SK-N-SH (cell line): Measurements from ENCODE around the gene RHNO1.

Source experiments
- EZH2phosphoT487 ChIP-seq: fragments of 200-600 bp; sonication (generic); IDR thresholded peaks from 2 replicates; pipeline ENCODE4 v1.6.1; 2017; ENCODE audit warnings: low read depth, mixed run types, mild to moderate bottlenecking, antibody characterized with exemption, moderate library complexity, borderline replicate concordance
- FOXM1 ChIP-seq: IDR thresholded peaks from 2 replicates; pipeline ENCODE4 v1.4.0; 2012; ENCODE audit warnings: low read depth, mild to moderate bottlenecking
- POLR2AphosphoS5 ChIP-seq: IDR thresholded peaks from 2 replicates; pipeline ENCODE4 v1.6.1; 2012; ENCODE audit warnings: low read depth, low read length
- TCF12 ChIP-seq: IDR thresholded peaks from 2 replicates; pipeline ENCODE4 v1.4.0; 2012
- YY1 ChIP-seq: IDR thresholded peaks from 2 replicates; pipeline ENCODE4 v1.4.0; 2012; ENCODE audit warnings: low read depth, mild to moderate bottlenecking
- TF ChIP-seq, protein P1 (sequence below): fragments of 200-600 bp; sonication (generic); IDR thresholded peaks from 2 replicates; pipeline ENCODE4 v1.6.1; 2017; ENCODE audit warnings: antibody characterized with exemption, mild to moderate bottlenecking, moderate library complexity
- TF ChIP-seq, protein P2 (sequence below): IDR thresholded peaks from 2 replicates; pipeline ENCODE4 v1.4.0; 2012; ENCODE audit warnings: low read depth
- TF ChIP-seq, protein P3 (sequence below): fragments of 150-350 bp; IDR thresholded peaks from 2 replicates; pipeline ENCODE4 v1.6.1; 2017; ENCODE audit warnings: antibody characterized with exemption, low read length, low read depth, borderline replicate concordance
- TF ChIP-seq, protein P4 (sequence below): IDR thresholded peaks from 2 replicates; pipeline ENCODE4; 2012
- TF ChIP-seq, protein P5 (sequence below): IDR thresholded peaks from 2 replicates; pipeline ENCODE4 v1.6.1; 2012; ENCODE audit warnings: mild to moderate bottlenecking, low read depth, low read length, moderate library complexity

DNA sequence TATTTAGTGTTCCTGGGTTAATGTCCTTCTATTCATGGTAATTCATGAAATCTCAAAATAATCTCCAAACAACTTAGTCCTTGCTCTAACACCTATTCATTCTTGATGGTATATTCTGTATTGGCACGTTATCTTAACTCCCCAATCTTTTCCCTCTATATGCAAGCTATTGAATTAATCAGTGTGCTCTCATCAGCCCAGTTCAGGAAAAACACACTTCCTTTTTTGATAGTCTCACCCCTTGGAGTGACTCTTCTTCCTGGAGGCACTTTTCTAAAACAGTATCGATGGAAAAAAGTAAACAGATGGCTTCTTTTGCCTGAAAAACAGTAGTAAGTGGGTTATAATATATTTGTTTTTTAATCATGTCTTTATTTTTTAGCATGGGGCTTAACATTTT lies 42.2 kb downstream of the RHNO1 start:
- TF ChIP-seq EZH2phosphoT487: no peak
- no peak for TF ChIP-seq TCF12
- TF ChIP-seq FOXM1: no peak
- TF ChIP-seq, protein P1, sequence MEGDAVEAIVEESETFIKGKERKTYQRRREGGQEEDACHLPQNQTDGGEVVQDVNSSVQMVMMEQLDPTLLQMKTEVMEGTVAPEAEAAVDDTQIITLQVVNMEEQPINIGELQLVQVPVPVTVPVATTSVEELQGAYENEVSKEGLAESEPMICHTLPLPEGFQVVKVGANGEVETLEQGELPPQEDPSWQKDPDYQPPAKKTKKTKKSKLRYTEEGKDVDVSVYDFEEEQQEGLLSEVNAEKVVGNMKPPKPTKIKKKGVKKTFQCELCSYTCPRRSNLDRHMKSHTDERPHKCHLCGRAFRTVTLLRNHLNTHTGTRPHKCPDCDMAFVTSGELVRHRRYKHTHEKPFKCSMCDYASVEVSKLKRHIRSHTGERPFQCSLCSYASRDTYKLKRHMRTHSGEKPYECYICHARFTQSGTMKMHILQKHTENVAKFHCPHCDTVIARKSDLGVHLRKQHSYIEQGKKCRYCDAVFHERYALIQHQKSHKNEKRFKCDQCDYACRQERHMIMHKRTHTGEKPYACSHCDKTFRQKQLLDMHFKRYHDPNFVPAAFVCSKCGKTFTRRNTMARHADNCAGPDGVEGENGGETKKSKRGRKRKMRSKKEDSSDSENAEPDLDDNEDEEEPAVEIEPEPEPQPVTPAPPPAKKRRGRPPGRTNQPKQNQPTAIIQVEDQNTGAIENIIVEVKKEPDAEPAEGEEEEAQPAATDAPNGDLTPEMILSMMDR: no peak
- TF ChIP-seq, protein P2, sequence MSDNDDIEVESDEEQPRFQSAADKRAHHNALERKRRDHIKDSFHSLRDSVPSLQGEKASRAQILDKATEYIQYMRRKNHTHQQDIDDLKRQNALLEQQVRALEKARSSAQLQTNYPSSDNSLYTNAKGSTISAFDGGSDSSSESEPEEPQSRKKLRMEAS: no peak
- TF ChIP-seq POLR2AphosphoS5: no peak
- TF ChIP-seq YY1: no peak
- TF ChIP-seq, protein P3, sequence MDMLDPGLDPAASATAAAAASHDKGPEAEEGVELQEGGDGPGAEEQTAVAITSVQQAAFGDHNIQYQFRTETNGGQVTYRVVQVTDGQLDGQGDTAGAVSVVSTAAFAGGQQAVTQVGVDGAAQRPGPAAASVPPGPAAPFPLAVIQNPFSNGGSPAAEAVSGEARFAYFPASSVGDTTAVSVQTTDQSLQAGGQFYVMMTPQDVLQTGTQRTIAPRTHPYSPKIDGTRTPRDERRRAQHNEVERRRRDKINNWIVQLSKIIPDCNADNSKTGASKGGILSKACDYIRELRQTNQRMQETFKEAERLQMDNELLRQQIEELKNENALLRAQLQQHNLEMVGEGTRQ: no peak
- TF ChIP-seq, protein P4, sequence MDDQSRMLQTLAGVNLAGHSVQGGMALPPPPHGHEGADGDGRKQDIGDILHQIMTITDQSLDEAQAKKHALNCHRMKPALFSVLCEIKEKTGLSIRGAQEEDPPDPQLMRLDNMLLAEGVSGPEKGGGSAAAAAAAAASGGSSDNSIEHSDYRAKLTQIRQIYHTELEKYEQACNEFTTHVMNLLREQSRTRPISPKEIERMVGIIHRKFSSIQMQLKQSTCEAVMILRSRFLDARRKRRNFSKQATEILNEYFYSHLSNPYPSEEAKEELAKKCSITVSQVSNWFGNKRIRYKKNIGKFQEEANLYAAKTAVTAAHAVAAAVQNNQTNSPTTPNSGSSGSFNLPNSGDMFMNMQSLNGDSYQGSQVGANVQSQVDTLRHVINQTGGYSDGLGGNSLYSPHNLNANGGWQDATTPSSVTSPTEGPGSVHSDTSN: no peak
- TF ChIP-seq, protein P5, sequence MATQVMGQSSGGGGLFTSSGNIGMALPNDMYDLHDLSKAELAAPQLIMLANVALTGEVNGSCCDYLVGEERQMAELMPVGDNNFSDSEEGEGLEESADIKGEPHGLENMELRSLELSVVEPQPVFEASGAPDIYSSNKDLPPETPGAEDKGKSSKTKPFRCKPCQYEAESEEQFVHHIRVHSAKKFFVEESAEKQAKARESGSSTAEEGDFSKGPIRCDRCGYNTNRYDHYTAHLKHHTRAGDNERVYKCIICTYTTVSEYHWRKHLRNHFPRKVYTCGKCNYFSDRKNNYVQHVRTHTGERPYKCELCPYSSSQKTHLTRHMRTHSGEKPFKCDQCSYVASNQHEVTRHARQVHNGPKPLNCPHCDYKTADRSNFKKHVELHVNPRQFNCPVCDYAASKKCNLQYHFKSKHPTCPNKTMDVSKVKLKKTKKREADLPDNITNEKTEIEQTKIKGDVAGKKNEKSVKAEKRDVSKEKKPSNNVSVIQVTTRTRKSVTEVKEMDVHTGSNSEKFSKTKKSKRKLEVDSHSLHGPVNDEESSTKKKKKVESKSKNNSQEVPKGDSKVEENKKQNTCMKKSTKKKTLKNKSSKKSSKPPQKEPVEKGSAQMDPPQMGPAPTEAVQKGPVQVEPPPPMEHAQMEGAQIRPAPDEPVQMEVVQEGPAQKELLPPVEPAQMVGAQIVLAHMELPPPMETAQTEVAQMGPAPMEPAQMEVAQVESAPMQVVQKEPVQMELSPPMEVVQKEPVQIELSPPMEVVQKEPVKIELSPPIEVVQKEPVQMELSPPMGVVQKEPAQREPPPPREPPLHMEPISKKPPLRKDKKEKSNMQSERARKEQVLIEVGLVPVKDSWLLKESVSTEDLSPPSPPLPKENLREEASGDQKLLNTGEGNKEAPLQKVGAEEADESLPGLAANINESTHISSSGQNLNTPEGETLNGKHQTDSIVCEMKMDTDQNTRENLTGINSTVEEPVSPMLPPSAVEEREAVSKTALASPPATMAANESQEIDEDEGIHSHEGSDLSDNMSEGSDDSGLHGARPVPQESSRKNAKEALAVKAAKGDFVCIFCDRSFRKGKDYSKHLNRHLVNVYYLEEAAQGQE: no peak
